HG03108 (cell line): Measurements from ENCODE around the gene UST.
"Not testable (repeated sequence)": the region's sequence is repeated elsewhere in the genome, so short reads cannot be mapped to it uniquely, and the experiment has no call there.

Experiments
- ATAC-seq: cut with Tn5 transposase; IDR thresholded peaks from one replicate; pipeline ENCODE4 v1.9.1; 2021; ENCODE audit warnings: moderate library complexity; ENCODE audit not compliant: unreplicated experiment

The UST gene

DNA sequence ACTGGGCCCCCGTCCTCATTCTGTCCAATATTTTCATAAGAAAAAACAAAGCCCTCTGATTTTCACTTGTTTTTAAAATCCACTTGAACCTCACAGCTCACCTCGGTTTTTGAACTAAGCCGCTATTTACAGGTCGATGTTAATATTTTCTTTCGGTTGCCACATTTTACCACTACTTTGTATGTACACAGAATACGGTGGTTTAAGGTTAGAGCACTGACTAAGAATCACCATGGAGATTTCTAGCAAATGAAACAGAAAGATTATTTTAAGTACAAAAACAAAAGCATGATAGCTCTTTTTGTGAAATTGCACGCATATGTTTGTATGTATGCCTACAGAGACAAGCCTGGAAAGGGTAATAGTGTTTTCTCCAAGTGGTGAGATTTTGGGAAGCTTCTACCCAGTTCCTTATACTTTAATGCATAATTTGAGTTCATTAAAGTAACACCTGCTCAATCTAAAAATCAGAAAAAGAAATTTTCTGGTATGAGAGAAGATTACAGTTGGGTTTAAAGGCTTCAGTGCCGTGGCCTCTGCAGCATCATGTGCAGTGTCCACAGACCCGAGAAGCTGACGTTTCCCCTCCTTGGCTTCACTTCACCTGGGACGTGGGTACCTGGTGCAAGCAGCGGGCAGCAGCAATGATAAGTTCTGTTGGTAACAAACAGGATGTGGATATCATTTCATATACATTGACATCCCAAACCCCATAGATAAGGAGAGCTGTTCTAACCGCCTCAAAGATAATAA is 144.0 kb downstream of the UST start:
- ATAC-seq: no peak

DNA sequence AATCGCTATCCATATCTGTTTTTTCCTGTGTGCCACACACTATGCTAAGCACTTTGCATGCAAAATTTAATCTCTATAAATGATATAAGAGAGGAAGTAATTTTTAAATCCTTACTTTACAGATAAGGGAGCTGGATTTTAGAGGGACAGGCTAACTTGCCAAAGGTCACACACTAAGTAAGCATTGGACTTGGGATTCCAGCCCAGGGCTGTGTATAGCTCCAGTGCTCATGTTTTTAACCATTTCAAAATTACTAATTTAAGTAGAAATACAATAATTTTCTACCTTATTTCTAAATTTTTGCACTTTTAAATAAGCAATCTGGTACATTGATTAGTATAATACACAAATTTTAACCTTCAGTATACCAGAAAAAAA is 144.6 kb downstream of the UST start:
- no peak for ATAC-seq

GRCh38 chr6:148892247-148892646 is 145.4 kb downstream of the UST start:
- no peak for ATAC-seq

DNA sequence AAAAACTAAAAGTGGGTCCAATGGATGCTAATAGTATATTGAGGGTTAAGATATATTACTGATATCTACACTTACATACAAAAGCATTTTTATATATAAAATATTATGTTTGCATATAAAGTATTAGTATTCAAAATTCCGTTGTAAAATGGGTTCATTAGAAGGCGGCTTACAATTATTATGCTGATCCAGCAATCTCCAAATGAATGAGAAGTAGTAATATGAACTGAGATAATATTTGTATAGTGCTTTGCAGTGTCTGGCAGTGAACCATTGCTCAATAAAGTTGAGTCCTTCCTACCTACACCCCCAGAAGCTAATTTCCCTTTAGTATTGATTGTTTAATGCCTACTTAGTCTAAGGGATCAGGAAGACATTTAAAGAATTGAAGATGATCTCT is 146.2 kb downstream of the UST start:
- no peak for ATAC-seq

GRCh38 chr6:148893481-148893880 is 146.7 kb downstream of the UST start:
- no peak for ATAC-seq

- ATAC-seq: no peak
These were observed 151.7 kb downstream of the UST start for GRCh38 chr6:148898376-148899014.

DNA sequence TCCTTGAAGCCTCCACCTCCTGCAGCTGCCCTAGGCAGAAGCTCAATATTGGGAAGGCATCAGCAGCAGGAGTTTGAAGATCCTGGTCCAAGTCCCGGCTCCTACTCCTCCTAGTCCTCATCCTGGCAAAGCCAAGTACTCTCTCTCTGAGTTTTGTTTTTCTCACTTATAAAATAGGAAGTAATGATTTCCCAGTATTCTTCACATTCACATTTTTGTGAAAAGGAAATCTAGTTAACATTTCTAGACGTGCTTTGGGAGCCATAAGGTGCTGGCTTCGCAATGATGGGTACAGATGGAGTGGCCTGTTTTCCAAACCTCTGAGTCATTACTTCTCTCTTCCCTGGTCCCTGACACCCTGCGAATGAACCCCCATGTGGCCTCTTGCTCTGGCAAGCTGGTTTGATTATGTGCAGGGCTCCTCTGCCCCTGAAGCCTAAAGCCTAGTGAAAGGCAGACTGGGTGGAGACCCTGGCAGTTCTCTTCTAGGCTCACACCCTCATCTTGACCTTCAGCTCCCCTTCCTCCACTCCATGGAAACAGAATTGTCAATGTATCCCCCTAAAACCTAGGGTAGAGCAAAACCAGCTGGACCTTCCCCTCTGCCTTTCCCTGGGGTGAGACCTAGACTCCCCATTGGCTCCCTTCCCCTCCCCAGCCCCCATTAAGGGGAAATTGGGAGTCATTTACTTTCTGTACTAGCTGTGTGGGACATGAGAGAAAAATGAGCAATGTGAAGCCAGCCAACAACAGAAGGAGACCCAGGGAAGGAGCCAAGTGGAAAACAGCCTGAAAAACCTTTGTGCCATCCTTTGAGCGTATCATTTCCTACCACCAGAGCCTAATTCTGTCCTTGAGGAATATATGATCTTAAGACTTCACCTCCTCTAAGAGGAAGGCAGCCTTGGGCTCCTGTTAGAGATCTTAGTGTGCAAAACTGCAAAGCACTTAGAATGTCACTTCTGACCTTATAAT is 158.4 kb downstream of the UST start:
- no peak for ATAC-seq

- no peak for ATAC-seq
These were observed 159.1 kb downstream of the UST start for GRCh38 chr6:148905901-148906300.

- ATAC-seq: no peak
These were observed 159.6 kb downstream of the UST start for GRCh38 chr6:148906386-148906785.

DNA sequence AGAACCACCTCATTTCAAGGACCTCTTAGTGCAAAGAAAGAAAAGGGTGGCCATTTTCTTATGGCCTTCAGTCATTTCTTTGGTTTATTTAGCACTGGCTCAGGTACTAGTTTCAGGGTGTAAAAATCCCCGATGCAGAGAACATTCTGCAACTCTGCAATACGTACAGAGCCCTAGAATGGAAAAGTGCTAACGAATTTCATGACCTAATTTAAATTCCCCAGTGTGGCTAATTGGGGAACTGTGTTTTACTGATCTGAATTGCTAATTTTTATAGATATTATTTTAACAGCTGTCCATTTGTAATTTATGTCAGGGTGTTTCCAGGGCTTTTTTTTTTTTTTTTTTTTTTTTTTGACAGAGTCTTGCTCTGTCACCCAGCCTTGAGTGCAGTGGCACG is 160.7 kb downstream of the UST start:
- ATAC-seq: no peak

GRCh38 chr6:148912252-148912651 is 165.4 kb downstream of the UST start:
- no peak for ATAC-seq

GRCh38 chr6:148915810-148916209 is 169.0 kb downstream of the UST start:
- no peak for ATAC-seq

- not testable (repeated sequence) for ATAC-seq
These were observed 169.7 kb downstream of the UST start for GRCh38 chr6:148916485-148916884.

DNA sequence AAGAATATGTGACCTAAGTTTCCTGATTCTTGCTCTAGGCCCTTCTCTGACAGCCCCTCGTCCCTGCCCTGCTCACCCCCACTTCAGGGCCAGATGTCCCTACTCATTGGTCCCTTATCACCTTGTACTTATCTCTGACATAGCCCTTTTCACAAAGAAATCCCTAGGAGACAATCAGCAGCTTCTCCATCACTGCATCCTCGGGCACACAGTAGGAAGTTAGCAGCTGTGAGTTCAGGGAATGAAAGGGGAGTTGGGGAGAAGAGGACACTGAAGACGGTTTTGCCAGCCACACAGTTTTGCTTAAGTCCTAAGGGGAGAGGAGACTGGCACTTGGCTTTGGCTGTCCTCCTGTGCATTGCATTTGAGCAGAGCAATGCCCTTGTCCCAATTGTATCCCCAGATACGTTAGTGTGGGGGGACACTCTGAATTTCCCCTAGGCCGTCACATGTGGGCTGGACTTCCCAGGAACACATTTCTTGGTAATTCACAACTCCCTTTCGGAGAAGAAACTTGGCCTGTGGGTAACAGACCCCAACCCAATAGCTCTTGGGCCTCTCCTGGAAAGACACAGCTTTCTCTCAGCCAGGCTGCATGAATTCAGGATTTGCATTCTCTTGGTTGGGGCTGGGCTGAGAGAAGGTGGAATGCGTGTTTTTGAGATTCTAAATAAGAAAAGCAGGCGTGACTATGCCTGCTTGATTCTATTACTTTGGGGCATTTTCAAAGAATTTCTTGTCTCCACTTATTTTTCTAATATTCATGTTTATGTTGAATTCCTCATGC is 177.6 kb downstream of the UST start:
- no peak for ATAC-seq

DNA sequence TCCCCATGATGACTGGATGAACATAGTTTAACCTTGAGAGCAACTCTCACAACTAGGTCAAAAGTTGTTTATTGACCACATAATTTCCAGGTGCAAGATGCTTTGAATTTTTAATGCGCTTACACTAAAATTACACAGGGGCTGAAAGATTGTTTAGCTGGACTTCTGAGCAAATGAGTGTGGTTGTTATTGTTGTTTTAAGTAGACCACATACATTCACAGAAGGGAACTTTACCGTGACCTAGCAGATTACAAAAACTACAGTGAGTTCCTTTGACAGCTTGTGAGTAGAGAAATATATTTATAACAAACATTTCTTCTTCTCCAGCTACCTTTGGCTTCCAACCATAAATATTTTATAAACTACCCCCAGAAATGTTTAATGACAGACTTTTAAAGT is 178.9 kb downstream of the UST start:
- ATAC-seq: no peak

DNA sequence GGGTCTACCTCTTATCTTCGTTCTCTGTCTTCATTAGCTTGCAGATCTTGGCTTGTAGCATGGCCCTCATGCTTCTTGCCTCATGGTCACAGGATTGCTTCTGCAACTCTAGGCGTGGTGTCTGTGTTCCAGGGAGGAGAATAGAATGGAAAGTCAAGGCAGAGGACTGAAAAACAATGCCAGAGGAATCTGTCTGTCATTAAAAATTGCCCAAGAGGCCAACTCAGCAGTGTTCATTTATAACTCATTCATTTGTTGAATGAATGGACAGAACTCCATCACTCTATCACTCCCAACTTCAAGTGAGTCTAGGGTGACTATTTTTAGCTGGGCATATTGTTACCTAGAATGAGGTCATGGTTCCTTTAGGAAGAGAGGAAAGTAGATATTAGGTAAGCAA is 179.6 kb downstream of the UST start:
- no peak for ATAC-seq

DNA sequence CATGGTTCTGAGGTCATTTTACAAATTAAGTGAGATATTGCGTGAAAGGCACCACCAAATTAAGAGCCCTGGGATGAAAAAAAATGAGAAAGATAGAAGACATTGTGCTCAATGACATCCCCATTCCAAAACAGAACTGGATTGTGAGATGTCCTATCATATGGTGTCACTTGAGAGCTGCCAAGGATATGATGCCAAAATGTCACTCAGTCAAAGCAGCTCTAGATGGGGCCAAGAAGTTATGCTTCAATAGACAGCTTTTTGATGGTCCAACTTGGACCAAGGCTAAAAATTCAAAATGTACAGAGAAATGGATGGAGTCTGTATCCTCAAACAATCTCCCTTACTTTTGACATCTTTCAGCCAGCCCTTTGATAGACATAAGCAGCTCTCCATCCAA is 180.8 kb downstream of the UST start:
- ATAC-seq: no peak

DNA sequence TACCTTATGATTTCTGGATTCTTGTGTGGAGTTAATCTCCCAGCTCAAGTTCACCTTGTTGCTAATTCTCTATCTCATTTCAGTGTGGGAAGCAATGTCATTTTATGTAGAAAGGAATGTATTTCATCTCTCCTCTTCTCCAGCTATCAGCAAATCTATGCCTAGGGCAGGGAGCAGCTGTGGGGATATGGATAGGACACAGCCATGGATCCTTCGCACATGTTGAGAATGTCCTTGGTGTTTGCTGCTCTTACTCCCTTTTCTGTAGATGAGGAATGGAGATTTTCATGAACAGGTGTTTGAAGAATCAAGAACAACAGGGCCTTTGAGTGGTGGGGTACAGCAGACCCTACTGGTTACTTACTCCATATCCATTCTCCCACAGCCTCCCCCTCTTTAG is 182.0 kb downstream of the UST start:
- ATAC-seq: no peak

DNA sequence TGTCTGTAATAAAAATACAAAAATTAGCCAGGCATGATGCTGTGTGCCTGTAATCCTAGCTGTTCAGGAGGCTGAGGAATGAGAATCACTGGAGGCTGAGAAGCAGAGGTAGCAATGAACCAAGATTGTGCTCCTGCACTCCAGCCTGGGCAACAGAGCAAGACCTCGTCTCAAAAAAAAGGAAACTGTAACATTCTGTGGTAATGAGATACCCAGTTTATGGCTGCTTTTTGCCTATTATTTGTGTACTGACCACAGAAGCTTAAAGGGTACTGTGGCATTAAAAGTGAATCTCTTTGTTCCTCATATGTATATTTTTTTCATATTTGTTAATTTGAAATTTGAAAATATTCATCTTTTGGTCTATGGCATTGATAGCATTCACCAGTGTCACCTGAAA is 185.4 kb downstream of the UST start:
- ATAC-seq: no peak

- no peak for ATAC-seq
These were observed 185.9 kb downstream of the UST start for GRCh38 chr6:148932731-148933130.

GRCh38 chr6:148934539-148934938 is 187.7 kb downstream of the UST start:
- ATAC-seq: no peak
